GM21619 (cell line): ENCODE measurements around the gene AGFG2.
A peak's percentile ranks its signal among the peaks of the same experiment; 100 is the strongest.
"Not testable (repeated sequence)": the region's sequence is repeated elsewhere in the genome, so short reads cannot be mapped to it uniquely, and the experiment has no call there.

ENCODE experiments used
- ATAC-seq: cut with Tn5 transposase; IDR thresholded peaks from one replicate; pipeline ENCODE4 v1.9.1; 2021; ENCODE audit not compliant: unreplicated experiment

AGFG2 gene, protein sequence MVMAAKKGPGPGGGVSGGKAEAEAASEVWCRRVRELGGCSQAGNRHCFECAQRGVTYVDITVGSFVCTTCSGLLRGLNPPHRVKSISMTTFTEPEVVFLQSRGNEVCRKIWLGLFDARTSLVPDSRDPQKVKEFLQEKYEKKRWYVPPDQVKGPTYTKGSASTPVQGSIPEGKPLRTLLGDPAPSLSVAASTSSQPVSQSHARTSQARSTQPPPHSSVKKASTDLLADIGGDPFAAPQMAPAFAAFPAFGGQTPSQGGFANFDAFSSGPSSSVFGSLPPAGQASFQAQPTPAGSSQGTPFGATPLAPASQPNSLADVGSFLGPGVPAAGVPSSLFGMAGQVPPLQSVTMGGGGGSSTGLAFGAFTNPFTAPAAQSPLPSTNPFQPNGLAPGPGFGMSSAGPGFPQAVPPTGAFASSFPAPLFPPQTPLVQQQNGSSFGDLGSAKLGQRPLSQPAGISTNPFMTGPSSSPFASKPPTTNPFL

DNA sequence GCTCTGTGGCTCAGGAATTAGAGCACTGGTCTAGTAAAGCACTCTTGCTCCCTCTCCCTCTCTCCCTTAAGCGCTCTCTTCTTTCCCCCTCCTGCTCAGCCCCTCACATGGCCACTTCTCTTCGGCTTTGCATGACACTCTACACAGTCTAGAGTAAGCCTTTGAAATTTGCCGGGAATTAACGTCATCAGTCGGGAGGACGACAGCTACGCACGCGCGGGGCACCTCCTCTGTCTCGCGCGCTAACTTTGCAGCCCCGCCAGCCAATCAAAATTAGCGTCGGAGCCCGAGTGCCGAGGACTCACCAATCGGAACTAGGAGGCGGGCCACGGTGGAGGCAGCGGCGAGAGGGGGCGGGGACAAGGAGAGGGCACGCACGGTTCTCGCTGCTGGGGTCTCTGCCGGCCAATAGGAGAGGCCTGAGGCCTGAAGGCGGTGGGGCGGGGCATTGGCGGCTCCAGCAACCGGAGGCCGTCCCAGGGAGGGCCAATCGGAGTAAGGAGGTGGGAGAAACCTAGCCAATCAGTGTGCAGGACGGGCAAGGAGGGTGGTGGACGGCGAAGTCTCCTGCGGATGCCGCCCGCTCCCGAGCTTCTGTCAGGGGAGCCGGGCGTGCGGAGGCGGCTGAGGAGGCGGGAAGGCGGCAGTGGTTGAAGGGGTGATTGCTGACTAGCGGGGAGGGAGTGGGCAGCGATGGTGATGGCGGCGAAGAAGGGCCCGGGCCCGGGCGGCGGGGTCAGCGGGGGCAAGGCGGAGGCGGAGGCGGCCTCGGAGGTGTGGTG lies at the start of gene AGFG2:
TSS of gene AGFG2 (plus strand) at position 550 of the 782 bp plus-strand sequence. CDS start at position 694, 144 bp downstream.
- ATAC-seq: peak; percentile 89

DNA sequence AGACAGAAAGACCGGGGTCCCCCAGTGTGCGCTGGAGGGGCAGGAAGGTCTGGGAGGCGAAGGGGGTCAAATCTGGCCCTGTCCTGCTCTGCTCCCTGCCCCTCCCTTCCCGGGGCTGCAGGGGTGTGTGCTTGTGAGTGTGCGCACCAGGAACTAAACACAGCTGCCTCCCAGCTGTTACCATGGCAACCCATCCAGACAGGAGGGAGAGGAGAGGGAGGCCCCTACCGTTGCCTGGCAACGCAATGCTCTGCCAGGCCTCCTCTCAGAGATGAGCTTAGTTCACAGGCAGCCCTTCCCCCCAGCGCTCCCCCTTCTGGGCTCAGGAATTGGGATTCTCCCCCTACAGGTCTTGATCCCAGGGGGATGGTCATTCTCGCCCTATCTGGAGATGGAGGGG lies 49.2 kb upstream of the AGFG2 start:
- ATAC-seq: no peak

DNA sequence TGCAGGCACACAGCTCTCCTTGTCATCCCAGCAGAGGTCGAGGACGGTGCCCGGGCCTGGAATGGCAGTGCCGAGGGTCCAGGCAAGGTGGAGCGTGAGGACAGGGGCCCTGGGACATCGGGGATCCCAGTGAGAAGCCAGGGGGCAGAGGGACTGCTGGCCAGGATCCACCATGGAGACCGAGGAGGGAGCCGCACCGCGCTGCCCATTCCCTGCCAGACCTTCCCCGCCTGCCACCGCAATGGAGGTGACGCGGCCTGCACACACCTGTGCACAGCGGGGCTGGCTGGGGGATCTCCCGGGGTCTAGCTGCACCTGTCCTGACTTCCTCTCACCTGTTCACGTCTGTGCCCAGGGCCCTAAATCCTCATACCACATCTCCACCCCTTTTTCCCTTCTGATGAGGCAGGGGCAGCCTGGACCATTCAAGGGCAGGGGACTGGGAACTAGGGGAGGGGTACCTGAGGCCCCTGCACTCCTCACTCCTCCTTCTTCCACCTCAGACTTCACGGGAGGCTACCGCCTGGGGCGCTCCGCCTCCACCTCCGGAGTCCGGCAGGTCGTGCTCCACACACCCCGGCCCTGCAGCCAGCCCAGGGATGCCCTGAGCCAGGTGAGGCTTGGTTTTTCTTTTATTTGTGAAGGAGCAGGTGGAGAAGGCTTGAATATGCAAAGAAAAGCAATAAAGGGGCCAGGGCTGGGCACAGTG lies 48.4 kb upstream of the AGFG2 start:
- ATAC-seq: no peak

DNA sequence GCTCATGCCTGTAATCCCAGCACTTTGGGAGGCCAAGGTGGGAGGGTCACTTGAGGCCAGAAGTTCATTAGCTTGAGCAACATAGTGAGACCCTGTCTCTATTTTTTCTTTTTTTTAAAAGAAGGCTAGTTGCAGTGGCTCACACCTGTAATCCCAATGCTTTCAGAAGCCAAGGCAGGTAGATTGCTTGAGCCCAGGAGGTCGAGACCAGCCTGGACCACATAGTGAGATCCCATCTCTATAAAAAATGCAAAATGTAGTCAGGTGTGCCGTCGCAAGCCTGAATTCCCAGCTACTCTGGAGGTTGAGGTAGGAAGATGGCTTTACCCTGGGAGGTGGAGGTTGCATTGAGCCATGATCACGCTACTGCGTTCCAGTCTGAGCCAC lies 47.8 kb upstream of the AGFG2 start:
- ATAC-seq: no peak

DNA sequence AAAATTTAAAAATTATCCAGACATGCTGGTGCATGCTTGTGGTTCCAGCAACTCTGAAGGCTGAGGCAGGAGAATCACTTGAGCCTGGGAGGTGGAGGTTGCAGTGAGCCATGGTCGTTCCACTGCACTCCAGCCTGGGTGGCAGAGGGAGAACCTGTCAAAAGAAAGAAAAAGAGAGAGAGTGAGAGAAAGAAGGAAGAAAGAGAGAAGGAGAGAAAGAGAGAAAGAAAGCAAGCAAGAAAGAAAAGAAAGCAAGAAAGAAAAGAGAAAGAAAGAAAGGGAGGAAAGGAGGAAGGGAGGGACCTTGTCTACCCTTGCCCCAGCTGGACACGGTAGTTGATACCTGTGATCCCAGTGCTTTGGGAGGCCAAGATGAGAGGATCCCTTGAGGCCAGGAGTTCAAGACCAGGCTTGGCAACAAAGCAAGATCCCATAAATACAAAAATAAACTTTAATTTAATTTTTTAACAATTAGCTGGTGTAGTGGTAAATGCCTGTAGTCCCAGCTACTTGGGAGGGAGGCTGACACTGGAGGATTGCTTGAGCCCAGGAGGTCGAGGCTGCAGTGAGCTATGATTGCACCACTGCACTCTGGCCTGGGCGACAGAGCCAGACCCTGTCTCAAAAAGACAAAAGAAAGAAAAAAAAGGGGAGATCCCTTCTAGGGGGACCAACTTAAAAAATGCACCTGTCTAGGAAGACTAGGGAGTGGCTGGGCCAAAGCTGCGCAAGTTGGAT lies 46.1 kb upstream of the AGFG2 start:
- no peak for ATAC-seq

DNA sequence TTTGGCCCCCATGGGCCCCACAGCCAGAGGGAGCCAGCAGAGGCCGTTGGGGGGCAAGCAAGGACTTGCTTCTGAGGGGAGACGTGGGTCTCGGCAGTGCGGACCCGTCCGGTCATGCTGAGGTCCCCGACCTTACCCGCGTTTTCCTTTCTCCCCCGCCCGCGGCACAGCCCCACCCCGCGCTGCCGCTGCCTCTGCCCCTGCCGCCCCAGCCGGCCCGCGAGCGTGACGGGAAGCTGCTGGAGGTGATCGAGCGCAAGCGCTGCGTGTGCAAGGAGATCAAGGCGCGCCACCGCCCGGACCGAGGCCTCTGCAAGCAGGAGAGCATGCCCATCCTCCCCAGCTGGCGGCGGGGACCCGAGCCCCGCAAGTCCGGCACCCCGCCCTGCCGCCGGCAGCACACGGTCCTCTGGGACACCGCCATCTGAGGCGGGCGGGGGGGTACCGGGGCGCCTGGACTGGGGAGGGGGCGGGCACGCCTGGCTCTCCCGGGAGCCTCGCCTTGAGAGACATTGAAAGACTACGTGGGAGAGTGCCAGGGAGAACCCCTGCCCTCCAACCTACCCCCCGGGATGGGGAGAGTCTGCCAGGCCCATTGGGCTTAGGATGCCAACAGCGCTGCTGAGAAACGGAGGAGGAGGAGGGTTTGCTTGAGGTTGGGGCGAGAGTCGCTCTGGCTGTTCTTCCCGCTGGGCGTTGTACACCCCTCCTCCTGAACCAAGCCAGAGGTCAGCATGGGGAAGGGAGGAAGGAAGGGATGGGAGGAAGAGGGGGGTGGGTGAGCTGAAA lies 45.3 kb upstream of the AGFG2 start:
- ATAC-seq: no peak

DNA sequence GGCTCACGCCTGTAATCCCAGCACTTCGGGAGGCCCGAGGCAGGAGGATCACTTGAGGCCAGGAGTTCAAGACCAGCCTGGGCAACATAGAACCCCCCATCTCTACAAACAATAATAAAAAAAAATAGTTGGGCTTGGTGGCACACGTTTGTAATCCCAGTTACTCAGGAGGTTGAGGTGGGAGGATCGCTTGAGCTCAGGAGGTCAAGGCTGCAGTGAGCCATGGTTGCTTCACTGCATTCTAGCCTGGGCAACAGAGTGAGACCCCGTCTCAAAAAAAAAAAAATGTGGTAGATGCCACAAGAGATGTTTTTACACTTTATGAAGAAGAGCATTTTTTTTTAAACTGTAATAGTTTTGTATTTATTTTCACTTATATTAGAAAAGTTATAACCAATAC lies 42.5 kb upstream of the AGFG2 start:
- no peak for ATAC-seq

DNA sequence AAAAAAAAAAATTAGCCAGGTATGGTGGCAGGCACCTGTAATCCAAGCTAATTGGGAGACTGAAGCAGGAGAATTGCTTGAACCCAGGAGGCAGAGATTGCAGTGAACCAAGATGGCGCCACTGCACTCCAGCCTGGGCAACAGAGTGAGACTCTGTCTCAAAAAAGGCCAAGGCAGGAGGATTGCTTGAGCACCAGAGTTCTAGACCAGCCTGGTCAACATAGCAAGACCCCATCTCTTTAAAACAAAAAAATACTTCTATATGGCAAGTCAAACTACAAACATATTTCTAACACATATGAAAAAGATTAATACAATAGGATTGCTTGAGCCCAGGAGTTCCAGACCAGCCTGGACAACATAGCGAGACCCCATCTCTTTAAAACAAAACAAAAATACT lies 38.3 kb upstream of the AGFG2 start:
- not testable (repeated sequence) for ATAC-seq

DNA sequence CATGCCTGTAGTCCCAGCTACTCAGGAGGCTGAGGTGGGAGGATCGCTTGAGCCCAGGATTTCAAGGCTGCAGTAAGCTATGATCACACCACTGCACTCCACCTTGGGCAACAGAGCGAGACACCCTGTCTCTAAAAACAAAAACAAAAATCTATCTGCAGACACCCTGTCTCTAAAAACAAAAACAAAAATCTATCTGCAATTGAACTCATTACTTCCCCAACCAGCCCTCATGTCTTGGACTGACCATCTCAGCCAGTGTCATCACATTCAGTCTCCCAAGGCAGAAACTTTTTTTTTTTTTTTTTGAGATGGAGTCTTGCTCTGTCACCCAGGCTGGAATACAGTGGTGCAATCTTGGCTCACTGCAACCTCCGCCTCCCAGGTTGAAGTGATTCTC lies 35.0 kb upstream of the AGFG2 start:
- ATAC-seq: not testable (repeated sequence)

DNA sequence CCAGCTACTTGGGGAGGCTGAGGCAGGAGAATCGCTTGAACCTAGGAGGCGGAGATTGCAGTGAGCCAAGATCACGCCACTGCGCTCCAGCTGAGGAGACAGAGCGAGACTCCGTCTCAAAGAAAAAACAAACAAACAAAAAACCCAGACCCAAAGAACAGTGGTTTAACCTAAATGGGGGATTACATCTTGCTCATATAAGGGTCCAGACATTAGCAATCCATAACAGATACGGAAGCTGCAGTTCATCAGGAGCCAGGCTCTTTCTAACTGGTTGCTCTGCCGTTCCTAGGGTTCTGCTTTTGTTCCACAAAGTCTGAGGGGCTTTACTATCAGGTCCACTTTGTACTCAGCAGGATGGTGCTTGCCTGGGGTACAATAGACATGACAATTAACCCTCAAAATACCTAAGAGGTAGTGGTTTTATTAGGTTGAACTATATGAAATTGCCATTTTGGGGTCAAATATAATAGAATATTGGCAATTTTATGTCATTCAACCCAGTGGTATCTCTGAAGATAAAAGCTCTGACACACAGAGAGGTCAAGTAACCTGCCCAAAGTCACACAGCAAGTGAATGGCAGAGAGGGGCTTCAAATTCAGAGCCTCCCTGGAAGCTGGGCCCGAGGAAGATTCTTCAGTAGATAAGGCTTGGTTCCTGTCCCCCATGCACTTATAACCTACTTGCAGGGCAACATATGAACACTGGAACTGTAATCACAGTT lies 34.0 kb upstream of the AGFG2 start:
- no peak for ATAC-seq

DNA sequence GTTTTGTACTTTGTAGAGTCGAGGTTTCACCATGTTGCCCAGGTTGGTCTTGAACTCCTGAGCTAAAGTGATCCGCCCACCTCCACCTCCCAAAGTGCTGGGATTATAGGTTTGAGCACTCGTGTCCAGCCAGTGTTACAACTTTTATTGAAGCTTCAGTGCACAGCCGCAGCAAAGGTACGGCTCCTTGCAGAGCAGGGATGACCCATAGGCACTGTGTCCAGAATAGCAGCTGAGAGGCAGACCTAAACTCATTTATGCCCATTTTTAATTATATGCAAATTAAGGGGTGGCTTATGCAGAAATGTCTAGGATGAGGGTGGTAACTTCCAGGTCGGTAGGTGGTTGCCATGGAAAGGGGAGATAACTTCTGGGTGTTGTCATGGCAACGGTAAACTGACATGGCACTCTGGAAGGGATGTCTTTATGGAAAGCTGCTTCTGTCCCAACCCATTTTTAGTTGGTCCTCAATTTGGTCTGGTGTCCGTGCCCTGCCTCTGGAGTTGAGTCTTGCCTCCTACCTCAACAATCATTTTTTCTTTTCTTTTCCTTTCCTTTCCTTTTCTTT lies 32.6 kb upstream of the AGFG2 start:
- no peak for ATAC-seq

DNA sequence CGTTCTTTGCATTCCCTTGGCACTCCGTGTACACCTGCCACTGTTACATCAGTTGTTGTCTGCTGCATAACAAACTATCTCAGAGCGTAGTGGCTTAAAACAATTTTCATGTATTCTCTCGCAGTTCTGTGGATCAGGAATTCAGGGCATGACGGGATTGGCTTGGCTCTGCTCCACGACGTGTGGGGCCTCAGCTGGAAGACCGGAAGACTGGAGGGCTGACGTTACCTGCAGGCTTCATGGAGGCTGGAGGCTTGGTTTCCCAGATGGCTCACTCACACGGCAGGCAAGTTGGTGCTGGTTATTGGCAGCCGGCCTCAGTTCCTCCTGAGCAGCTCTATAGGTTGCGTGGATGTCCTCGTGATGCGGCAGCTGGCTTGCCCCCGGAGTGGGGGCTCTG lies 29.8 kb upstream of the AGFG2 start:
- ATAC-seq: no peak

DNA sequence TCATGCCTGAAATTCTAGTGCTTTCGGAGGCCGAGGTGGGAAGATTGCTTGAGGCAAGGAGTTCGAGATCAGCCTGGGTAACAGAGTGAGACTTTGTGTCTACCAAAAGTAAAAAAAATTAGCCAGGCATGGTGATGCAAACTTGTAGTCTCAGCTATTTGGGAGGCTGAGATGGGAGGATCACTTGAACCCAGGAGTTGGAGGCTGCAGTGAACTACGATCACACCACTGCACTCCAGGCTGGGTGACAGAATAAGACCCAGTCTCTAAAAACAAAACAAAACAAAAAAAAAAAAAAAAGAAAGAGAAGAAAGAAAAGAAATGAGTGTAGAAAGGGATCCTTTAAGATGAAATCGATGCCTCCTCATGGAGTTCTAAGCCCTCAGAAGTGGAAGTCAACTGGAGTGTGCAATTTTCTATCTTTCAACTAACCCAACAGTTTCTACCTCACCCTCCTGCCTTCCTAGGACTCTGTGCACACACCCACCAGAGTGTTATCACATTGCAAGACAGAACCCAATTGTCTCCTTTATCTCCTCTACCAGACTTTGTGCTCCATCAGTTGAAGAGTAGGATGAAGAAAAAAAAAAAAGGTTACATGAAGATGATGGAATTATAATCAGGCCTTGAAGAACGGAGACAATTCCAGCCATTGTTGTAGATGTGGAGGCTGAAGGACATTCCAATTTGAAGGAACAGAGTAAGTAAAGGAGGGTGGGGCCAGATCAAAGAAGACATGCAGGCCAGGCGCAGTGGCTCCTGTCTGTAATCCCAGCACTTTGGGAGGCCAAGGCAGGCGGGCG lies 28.4 kb upstream of the AGFG2 start:
- ATAC-seq: no peak

DNA sequence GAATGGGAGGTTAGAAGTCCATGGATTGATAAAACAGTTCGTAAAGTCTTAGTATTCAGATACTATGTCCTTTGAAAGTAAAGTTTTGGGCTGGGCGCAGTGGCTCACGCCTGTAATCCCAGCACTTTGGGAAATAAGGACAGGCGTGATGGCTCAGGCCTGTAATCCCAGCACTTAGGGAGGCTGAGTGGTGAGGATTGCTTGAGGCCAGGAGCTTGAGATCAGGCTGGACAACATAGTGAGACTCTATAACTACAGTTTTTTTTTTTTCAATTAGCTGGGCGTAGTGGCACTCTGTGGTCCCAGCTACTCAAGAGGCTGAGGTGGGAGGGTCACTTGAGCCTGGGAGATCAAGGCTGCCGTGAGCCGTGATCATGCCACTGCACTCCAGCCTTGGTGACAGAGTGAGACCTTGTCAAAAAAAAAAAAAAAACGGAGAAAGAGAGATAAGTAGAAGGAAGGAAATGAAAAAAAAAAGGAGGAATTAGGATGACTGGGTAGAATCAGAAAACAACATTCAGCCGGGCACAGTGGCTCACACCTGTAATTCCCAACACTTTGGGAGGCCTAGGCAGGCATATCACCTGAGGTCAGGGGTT lies 25.7 kb upstream of the AGFG2 start:
- ATAC-seq: no peak

DNA sequence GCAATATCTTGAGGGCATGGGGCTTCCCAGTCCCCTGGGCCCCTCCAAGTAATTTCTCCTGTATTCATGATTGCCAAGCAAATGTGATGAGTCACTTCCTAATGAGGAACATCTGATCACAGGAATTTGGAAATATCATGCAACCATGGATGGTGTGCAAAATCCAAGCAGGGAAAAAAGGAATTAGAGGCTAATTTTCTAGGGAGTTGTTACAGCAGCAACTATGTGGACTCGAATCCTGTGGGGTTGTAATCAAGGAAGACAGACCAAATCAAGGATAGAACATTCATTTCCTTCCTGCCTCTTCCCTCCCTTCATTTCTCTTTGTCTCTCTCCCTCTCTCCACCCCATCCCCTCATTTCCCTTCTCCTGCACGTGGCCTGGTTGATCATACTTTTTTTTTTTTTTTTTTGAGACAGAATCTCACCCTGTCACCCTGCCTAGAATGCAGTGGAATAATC lies 23.9 kb upstream of the AGFG2 start:
- ATAC-seq: no peak

DNA sequence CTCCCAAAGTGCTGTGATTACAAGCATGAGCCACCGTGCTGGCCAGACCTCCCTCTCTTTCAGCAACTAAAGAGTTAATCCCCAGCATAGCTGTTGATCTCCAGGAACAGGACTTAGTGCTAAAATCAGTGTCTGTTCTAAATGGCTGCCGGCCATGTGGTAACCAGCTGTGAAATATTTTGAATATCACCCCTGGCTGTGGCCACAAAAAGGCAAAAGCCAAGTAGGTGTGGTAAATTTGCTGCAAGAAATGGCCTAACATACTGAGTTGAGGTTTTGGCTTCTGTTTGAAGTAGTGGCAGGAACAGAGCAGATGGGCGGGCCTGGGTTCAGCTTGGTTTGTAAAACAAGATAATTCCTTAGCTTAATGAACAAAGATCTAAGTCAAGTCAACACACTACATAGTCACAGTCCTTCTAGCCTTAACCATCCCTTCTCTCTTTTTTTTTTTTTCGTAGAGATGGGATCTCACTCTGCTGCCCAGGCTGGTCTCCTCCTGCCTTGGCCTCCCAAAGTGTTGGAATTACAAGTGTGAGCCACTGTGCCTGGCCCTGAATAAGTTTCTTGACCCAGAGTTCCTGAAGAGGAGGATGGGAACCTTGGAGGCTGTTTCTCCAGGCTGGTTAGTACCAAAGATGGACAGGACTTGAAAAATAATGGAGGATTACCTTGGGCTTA lies 22.7 kb upstream of the AGFG2 start:
- no peak for ATAC-seq

DNA sequence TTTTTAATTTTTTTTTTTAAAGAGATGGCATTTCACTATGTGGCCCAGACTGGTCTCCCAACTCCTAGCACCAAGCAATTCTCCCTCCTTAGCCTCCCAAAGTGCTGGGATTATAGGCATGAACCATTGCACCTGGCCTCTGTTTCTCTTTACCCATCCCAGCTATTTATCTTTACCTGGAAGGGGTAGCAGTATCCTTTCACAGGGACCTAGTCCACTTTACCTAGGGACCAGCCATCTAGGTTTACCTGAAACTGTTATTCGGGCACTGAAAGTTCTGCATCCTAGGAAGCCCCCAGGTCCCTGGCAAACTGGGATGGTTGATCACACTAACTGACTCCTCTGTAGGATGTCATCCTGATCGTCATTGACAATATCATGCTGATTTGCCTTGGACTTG lies 21.7 kb upstream of the AGFG2 start:
- ATAC-seq: no peak
